GM19463 (cell line): ENCODE results near the gene SMYD3.
A peak's percentile ranks its signal among the peaks of the same experiment; 100 is the strongest.
"Not testable (repeated sequence)": the region's sequence is repeated elsewhere in the genome, so short reads cannot be mapped to it uniquely, and the experiment has no call there.

Experiments used
- ATAC-seq: cut with Tn5 transposase; IDR thresholded peaks from one replicate; pipeline ENCODE4 v1.9.1; 2021; ENCODE audit warnings: mild to moderate bottlenecking, moderate library complexity; ENCODE audit not compliant: unreplicated experiment

The SMYD3 gene

DNA sequence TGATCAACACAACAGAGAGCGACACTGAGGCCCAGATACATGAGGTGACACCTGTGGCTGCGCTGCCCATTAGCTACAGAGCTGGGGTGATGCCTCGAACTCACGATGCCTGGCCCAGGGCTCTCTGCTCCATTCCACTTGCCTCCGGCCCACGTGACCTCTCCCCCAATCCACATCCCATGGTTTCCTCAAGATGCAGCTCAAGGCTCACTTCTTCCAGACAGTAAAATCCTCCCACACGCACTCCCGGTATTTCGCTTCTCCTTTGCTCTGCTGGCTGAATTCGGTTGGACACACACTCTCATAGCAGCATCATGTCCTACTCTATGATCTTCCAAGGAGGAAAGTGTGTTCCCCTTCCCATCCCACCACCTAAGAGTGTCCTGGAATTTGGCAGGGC, 679.8 kb downstream of the SMYD3 start:
- no peak for ATAC-seq

DNA sequence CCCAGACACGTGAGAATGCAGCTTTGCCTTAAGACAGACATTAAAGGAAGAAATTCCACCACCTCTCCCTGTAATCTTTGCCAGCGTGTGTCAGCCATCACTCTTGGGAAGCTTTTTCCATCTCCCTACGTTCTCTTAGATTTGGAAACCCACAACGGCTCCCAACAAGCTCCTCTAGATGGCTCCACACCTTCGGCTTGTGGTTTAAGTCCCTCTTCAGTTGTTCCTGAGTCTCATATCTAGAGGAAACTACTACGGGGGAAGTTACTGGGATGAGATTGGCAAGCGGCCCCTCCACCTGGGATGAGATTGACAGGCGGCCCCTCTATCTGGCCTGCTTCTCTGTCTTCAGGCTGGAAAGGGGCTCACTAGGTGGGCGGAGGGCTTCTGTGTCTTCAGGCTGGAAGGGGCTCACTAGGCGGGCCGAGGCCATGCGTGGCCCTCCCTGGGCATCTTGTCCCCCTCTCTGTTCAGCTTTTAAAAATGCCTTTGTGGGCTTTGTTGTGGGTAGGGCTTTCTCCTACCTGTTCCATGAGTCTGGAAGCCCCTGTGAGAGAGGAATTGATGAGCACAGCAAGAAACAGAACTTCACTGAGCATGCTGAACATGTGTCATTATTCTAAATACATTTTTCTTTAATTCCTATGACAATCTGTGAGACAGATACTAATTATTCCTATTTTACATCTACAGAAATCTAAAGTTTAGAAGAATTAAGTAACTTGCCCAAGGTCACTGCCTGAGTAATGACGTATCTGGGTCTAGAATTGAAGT, 681.8 kb downstream of the SMYD3 start:
- no peak for ATAC-seq

DNA sequence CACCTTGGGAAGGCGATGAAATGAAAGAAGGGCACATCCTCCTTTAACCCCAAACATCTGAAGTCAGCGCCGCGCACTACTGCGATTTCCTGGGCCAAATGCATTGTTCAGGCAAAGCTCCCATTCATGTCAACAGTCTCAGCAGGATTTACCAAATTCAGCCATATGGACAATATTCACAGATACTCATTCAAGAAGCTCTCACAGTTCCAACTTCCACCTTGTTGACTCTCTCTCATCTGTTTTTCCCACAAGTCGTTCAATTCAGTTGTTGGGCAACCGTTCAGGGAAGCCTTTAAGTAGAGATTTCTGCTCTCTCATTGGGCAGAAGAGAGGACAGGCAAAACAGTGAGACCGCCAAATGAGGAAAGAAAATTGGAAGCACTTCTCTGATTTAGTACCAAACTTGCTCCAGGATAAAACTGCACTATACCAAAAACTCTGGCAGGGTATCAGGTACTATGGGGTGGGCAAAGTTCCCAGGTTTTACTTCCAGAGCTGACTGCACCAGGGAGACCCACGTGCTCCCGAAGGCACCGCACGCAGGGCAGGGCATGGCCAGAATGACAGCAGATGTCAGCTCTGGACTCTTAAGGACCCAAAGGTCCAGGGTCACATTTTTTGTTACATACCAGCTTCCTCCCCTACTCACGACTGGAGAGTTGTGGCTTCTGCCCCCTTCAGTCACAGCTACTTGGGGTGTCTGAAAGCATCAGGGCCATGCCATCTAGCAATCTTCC, 683.5 kb downstream of the SMYD3 start:
- ATAC-seq, result no peak

DNA sequence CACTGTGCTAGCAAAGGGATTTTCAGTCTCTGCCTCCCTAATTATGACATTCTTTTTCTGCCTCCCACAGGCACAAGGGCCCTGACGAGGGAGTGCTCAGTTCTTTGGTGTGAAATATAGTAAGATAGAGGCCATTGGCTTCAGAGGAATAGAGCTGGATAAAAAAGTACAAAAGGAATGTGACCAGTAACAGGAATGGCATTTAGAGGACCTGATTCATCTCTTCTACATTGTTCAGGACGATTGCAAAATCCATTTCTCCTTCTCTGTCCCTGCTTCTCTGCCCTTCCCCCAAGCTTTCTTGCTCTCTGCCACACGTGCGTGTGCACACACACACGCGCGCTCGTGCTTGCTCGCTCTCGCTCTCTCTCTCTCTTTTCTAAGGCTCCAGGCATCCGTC, 684.1 kb downstream of the SMYD3 start:
- no peak for ATAC-seq

DNA sequence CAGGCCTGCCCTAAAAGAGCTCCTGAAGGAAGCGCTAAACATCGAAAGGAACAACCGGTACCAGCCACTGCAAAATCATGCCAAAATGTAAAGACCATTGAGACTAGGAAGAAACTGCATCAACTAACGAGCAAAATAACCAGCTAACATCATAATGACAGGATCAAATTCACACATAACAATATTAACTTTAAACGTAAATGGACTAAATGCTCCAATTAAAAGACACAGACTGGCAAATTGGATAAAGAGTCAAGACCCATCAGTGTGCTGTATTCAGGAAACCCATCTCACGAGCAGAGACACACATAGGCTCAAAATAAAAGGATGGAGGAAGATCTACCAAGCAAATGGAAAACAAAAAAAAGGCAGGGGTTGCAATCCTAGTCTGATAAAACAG, 688.7 kb downstream of the SMYD3 start:
- ATAC-seq, result not testable (repeated sequence)

DNA sequence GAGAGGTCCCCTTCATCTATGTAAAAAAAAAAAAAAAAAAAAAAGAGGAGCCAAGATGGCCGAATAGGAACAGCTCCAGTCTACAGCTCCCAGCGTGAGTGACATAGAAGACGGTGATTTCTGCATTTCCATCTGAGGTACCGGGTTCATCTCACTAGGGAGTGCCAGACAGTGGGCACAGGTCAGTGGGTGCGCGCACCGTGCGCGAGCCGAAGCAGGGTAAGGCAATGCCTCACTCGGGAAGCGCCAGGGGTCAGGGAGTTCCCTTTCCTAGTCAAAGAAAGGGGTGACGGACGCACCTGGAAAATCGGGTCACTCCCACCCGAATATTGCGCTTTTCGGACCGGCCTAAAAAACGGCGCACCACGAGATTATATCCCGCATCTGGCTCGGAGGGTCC, 690.6 kb downstream of the SMYD3 start:
- not testable (repeated sequence) for ATAC-seq

DNA sequence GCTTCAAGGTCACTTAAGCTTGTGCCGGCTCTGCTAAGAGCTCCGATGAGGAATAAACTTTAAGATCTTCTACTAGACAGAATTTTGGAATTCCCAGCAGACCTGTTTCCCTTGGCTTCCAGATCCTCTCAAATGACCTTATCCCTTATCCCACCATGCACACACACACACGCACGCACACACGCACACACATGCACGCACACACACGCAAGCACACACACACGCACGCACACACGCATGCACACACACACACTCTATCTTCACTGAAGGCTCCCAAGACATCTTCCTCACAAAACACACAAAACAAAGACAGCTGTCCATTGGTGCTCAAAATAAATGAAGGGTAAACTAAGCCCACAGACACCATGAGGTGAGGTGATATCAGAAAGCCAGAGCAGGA, 692.4 kb downstream of the SMYD3 start:
- no peak for ATAC-seq

DNA sequence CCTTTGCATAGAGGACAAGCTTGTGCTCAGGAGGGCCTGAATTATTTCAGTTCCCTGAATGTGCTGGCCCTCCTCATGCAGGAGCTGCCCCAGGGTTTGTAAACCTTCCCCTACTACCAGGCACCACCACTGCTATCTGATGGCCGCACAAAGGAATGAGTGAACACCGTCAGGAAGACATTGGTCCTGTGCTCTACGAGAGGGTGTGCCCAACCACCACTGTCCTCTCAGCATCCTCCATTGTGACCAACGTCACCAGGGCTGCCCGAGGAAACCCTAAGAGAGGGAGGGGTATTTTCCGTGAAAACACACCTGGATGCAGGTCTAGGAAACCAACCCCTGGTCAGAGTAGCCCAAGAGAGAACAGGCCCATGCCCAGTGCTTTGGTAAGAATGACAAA, 694.8 kb downstream of the SMYD3 start:
- ATAC-seq, result no peak

DNA sequence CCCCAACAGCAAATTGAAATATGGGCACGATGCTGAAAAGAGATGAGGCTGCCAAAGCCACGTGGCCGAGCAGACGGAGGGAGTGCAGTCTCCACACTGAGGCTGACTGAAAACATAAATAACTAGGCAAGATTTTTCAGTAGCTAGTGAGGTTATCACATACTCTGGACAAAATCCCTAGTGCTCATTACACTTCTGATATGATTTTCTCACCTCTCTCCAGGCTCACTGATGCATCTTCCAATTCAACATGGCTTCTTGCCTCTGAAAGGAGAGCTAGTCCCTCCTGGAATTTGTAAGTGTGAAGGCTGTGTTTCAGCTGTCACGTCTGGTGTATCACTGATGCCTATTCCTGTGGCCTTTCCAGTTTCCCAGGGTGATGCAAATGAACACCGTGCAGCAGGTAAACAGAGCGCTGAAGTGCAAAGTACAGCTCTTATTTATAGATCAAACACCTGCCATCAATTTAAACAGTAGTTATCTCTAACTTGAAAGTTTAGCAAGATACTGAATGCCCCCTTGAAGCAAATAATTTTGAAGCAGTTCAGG, 696.2 kb downstream of the SMYD3 start:
- ATAC-seq, result no peak

DNA sequence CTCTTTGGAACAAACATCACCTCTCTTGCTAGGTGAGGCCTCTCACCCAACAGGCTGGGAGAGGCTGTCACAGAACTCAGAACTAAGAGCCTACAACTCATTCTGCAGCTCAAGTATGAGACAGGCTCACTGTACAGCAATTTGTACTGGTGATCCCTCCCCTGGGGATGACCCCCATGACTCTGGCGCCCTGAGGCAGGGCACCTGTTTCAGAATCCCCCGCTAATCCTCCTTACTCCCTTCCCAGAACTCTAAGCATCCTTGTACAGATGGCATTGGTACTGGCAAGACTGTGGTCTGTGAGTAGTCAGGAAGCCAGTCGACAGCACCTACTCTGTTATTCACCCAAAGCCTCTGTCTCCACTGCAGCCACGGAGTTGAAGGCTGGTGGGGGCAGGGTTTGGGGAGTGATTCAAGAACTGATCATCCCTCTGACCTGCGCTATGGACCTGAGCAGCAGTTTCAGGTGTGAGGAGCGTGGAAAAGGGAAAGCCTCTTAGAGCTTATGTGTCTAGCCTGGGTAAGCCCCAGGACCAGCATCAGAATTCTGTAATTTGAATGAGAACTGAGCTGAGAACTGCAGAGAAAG, 696.8 kb downstream of the SMYD3 start:
- ATAC-seq, result no peak

DNA sequence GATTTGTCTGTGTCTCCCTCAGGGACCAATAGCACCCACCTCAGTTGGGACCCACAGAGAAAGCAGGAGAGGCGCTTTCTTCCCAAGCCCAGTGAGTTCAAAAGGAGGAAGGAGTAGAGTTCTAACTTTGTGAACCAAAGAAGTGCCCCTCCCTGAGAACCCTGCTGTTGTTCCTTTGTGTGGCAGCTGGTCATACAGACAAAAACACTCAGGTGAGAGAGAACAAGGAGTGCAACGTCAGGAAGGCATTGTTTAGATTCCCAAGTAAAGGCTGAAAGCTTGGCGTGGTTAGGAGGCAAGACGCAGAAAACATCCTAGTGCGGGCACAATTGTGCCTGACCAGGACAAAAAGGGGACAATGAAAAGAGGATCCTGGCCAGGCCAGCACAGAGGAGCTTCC, 697.7 kb downstream of the SMYD3 start:
- no peak for ATAC-seq

DNA sequence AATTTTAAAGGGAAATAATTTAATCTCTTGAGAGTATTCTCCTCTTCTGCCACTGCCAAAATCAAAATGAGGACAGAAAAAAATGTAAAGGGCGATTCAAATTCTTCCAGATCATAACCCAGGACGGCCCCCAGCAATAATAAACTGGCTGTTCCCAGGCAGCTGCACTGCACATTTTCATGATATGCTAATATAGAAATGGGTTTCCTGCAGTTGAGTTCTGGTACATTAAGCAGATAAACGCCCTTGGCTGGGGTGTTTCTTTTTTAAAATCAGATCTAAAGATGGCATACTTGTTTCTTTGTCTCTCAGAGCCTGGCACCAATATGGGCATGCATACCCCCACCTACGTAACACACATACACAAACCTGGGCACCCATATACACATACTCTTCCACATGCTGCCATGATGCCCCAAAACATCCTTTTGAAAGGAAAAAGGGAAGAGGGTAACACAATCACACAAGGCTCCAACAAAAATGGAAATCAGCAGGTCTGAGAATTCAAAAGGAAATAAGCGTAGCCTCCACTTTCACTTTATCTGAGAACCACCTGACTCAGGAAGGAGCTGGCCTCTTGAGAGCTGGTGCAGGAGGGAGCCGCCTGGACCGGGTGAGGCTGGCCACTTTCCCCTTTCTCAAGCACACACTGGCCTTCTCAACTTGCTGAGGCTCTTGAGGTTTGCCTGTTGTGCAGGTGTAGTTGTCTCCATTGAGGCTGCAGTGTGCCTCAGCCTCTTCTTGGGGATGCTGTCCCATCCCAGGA, 698.9 kb downstream of the SMYD3 start:
- no peak for ATAC-seq

DNA sequence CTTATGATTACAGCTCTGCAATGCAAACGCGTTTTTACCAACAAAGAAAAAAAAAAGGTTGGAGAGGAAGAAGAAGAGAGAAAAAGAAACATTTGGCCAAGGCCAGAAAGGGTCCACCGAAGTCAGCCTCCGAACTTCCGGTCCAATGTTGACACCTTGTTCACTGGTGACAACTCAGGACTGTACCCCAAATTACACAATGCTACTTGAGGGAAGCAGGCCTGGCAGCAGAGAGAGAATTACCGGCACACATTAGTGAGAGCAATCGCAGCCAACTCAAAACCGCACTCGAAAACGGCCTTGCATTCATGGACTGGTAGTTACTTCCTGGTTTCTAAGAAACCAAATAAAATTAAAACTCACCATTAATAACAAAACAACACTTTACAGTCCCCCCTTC, 699.8 kb downstream of the SMYD3 start:
- peak; percentile 77 for ATAC-seq

DNA sequence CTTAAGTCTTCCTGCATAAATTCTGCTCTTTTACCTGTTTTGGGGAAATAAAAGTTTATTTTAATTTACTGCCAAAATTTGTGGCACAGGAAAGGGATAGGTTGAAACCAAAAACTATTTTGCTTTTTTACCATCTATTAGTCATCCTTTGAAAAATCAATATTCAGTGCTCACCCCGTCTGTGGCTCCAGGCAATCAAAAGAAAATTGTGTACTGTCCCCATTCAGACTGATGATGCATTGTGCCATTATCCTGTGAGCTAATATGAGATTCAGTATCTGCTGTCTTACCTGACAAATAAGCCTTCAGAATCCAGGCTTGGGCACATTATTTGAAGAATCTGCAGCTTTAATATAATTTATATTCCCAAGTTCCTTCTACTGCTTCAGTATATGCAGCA, 701.5 kb downstream of the SMYD3 start:
- no peak for ATAC-seq

DNA sequence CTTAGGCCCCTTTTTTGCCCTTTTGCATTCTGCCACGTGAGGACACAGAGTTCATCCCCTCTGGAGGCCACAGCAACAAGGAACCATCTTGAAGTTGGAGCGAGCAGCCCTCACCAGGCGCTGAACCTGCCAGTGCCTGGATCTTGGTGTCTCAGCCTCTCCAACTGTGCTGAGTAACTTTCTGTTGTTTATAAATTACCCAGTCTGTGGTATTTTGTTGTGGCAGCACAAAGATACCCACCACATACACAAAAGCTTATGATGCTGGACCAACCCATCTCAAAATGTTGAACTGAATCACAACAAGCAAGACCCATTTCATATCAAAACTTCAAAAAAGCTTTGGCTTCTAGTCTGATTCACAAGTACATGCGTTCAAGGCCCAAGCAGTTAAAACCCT, 702.4 kb downstream of the SMYD3 start:
- no peak for ATAC-seq

DNA sequence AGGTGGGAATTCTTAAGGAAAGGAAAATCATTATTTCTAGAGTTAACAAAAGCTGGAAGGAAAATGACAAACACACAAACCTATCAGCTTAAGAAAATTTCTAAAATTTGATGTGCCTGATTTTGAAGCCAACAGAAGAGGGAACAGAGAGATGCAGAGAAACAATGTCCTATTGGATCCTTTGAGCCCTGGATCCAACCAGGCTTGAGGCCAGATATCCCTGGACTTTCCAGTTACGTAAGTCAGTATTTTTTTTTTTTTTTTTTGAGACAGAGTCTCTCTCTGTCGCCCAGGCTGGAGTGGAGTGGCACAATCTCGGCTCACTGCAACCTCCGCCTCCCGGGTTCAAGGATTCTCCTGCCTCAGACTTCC, 703.4 kb downstream of the SMYD3 start:
- no peak for ATAC-seq

DNA sequence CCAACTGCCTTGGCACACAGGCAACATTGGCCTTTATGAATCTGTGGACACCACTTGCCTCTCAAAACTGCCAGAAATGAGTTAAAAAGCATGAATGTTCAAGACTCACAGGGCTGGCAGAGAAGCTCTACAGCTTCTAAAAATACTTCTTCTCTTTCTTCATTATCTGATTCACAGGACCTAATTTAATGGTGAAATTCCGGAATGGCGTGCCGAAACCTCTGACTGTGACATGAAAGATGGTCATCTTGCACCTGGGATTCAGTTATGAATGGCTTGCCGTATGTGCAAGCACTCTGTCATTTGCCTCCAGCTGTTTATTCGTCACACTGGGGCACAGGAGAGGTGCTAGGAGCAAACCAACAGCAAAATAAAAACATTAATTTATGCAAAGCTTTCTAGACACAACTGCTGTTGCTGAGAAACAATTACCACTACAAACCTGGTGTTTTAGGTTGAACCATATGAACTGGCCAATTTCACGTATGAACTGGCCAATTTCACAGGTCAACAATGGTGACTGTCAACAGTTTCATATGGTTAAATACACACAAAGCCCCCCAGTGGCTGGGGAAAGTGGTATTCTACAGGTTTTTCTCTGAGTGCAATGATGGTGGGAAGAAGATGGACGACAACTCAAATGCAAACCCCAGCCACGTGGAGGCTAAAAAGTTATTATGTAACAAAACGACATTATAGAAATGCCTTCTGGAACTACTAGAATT, 704.0 kb downstream of the SMYD3 start:
- ATAC-seq, result no peak

DNA sequence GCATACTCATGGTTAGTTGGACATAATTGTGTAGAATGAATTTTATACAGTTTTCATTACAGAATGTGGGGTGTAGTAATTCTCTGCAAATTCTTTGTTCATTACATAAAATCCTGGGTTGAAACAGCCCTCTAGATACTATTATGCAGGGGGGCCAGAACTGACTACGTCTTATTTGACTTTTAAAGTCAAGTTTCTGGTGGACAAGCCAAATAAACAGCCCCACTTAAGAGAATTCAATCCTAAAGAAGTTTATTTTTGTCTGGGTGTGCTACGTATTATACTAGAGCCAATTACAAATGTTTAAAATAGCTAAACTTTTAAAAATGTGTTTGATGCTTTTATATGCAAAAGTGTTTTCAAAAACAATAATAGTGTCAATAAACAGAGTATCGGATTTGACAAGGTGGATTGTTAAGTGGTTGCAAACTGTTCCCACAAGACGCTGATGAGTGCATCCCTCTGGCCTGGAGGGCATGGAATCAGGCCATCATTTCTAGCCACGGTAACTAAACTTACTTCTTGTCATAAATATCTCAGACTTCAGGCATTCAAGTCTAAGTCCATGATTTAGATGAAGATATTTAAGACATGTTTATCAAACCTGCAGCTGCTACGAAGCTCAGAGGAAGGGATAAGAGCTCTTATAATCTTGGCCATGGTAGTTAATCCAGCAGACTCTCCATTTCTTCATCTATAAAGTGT, 706.0 kb downstream of the SMYD3 start:
- no peak for ATAC-seq

DNA sequence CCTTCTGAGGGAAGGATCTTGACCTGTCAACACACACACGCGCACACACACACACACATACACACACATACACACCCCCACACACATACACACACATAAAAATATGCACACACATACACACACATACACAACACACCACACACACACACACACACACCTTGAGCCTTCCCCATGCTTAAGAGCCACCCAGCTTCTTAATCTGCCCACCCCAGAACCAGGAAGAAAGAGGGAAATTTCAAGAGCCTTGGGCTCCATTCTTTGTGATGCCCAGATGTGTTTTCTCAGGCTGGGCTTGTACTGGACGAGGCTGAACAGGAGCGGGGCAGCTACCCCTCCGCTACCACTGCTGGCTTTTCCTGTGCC, 708.7 kb downstream of the SMYD3 start:
- ATAC-seq, result no peak
